Epithelial cell of esophagus (primary cell): ENCODE data around the gene DNAJC28.
"Not testable (repeated sequence)": the region's sequence is repeated elsewhere in the genome, so short reads cannot be mapped to it uniquely, and the experiment has no call there.

Experiments used
- DNase-seq: peaks from one replicate; pipeline ENCODE4 v3.0.0; 2010; ENCODE audit warnings: low read depth
- H3K4me3 ChIP-seq: 2 replicates; pipeline ENCODE4 v1.5.1; 2011; ENCODE audit warnings: mild to moderate bottlenecking, low read length, control low read depth
- TF ChIP-seq, protein P1 (sequence below): IDR thresholded peaks from 2 replicates; pipeline ENCODE4 v1.5.1; 2011; ENCODE audit warnings: low read depth, mild to moderate bottlenecking, low read length, control low read depth, inconsistent platforms; ENCODE audit not compliant: insufficient read depth; ENCODE audit errors: missing control alignments

DNAJC28 gene

GRCh38 chr21:33522953-33523349 lies 31.4 kb upstream of the DNAJC28 start:
- TF ChIP-seq, protein P1, sequence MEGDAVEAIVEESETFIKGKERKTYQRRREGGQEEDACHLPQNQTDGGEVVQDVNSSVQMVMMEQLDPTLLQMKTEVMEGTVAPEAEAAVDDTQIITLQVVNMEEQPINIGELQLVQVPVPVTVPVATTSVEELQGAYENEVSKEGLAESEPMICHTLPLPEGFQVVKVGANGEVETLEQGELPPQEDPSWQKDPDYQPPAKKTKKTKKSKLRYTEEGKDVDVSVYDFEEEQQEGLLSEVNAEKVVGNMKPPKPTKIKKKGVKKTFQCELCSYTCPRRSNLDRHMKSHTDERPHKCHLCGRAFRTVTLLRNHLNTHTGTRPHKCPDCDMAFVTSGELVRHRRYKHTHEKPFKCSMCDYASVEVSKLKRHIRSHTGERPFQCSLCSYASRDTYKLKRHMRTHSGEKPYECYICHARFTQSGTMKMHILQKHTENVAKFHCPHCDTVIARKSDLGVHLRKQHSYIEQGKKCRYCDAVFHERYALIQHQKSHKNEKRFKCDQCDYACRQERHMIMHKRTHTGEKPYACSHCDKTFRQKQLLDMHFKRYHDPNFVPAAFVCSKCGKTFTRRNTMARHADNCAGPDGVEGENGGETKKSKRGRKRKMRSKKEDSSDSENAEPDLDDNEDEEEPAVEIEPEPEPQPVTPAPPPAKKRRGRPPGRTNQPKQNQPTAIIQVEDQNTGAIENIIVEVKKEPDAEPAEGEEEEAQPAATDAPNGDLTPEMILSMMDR, result no peak
- no peak for DNase-seq

GRCh38 chr21:33522297-33522952 lies 30.9 kb upstream of the DNAJC28 start:
- no peak overlapping the region for H3K4me3 ChIP-seq
- no peak for DNase-seq
- TF ChIP-seq, protein P1, result no peak

More at GRCh38 chr21:33522953-33523349, 31.4 kb upstream of the DNAJC28 start:
- no peak overlapping the region for H3K4me3 ChIP-seq

GRCh38 chr21:33518899-33519298 lies 27.4 kb upstream of the DNAJC28 start:
- DNase-seq, result no peak
- TF ChIP-seq, protein P1, result no peak
- H3K4me3 ChIP-seq, result no peak overlapping the region

DNA sequence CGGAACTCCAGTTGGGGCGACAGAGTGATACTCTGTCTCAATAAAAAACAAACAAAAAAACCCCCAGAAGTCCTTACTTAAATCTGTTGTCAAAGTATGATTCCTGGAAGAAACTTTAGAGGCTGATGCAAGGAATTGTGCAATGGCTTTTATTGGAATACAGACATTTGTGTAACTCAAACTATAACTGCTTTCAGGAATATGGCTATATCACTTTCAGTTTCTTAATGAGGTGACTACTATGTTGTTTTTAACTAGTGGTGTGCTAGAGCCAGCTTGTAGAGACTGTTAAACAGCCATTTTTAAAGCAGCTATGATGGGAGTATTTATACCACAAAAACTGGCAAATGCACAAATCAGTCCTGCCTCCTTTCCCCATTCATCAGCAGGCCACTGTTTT lies 22.7 kb upstream of the DNAJC28 start:
- TF ChIP-seq, protein P1, result no peak
- H3K4me3 ChIP-seq, result no peak overlapping the region
- DNase-seq, result no peak

DNA sequence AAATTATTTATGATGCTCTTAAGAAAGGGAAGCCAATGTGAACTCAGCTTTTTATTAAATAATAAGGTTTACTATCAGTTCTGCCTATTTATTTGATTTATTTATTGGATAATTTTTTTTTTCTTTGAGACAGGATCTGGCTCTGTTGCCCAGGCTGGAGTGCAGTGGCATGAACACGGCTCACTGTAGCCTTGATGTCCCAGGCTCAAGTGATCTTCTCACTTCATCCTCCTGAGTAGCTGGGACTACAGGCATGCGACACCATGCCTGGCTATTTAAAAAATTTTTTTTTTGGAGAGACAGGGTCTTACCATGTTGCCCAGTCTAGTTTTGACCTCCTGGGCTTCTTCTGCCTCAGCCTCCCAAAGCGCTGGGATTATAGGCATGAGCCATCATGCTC lies 21.0 kb upstream of the DNAJC28 start:
- TF ChIP-seq, protein P1, result no peak
- H3K4me3 ChIP-seq, result no peak overlapping the region
- DNase-seq, result no peak

GRCh38 chr21:33511639-33512038 lies 20.1 kb upstream of the DNAJC28 start:
- no peak overlapping the region for H3K4me3 ChIP-seq
- DNase-seq, result no peak
- TF ChIP-seq, protein P1, result no peak

GRCh38 chr21:33510826-33511225 lies 19.3 kb upstream of the DNAJC28 start:
- TF ChIP-seq, protein P1, result no peak
- H3K4me3 ChIP-seq, result no peak overlapping the region
- no peak for DNase-seq

GRCh38 chr21:33507003-33507402 lies 15.5 kb upstream of the DNAJC28 start:
- not testable (repeated sequence) for H3K4me3 ChIP-seq, DNase-seq
